Activated CD4-positive, alpha-beta T cell treated with anti-CD3 and anti-CD28 coated beads, Interleukin-2, Interleukin-4, amounts not matched to agents 100 ng/mL and 50 ng/mL, durations not matched to agents 16 hours and 8 hours (primary cell): ENCODE measurements around the gene ANKRD9.
"Not testable (repeated sequence)": the region's sequence is repeated elsewhere in the genome, so short reads cannot be mapped to it uniquely, and the experiment has no call there.

Source experiments
- DNase-seq: peaks from one replicate; pipeline ENCODE4 v3.0.0-alpha.2; 2020; ENCODE audit warnings: low spot score

The ANKRD9 gene, protein sequence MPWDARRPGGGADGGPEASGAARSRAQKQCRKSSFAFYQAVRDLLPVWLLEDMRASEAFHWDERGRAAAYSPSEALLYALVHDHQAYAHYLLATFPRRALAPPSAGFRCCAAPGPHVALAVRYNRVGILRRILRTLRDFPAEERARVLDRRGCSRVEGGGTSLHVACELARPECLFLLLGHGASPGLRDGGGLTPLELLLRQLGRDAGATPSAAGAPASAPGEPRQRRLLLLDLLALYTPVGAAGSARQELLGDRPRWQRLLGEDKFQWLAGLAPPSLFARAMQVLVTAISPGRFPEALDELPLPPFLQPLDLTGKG

DNA sequence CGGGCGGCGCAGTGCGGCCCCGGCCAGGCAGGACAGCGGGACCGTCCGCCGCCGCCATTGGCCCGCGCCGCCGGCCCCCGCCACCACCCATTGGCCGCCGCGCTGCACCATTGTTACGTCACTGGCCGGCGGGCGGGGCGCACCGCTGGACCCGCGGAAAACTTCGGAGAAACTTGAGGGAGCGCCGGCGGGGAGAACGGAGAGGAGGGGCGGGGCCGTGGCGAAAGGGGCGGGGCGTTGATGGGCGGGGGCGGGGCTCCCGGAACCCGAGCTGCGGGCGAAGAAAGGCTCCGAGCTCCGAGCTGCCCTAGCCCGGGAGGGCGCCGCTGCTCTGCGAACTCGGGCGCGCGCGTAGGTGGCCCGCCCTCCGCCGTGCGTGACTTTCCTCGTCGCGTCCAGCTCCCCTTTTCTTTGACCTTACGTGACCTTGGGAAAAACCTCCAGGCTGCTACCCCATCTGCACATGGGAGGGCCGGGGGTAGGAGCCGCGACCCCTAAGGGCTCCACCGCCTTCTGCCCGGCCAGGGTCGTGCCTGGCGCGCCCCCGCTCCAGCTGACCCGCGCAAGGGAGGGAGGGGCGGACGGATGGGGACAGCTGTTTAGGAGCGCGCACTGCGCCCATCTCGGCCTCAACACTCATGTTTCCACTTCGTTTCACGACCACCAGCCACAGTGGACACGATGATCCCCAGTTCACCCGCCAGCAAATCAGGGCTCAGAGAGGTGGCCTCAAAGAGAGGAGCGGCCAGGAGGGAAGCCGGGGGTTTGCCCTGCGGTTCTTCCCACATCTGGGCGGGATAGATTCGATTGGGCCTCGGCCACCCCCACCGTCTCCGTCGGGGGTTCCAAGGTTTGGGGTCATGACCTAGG, at the start of gene ANKRD9:
Gene ANKRD9 (minus strand): TSS at position 31 of the 870 bp plus-strand sequence. CDS start 1,887 bp downstream, outside the sequence.
- DNase-seq: peak; percentile 93

DNA sequence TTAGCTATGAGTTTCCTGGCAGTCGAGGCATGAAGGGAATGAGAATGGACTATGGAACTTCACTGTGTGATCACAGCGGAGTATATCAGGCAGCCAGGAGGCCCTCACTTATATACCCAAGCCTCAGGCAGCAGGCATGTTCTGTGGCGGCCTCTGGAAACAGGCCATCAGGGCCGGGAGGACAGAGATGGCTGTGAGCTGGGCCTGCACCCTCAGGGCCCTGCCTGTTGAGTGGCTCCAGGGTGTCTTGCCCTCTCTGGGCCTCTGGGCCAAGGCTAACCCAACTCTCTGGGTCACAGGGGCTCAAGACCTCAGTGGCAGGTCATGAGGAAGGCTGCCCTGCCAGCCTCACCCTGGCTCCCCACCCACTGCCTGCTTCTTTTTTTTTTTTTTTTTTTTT, 49.0 kb upstream of the ANKRD9 start:
- no peak for DNase-seq

DNA sequence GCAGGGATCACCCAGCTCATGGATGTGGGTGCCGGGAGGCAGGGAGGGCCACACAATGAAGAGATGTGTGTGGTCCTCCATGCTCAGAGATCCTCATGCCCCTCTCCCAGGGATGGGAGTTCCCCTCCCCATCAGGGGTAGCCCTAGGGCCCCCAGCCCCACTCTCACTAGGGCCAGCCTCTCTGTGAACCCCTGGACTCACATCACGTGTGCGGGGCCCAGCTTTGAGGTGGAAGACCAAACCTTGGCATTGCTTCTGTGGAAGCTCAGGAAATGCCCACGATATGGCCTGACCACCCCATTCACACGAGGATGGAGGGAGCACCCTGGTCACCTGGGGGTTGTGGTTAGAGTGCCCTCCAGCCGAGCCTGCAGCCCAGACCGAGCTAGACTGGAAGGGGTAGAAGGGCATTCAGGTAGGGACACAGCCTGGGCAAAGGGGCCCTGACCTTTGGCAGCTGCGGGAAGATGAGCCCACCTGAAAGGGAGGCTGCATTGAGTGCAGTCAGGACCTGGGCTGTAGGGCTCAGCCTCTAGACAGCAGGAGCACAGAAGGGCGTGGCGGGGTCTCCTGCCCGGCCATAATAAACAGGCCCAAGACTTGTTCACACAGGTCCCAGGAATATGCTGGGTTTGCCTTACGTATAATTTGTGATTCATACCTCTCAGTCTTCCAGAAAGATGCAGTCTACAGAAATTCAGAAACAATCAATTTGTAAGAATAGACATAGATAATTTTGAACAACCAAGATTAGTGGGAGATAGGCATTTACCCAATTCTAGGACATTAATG, 48.1 kb upstream of the ANKRD9 start:
- DNase-seq: no peak

GRCh38 chr14:102556098-102556677, 46.6 kb upstream of the ANKRD9 start:
- DNase-seq: no peak

GRCh38 chr14:102554821-102555819, 45.5 kb upstream of the ANKRD9 start:
- peak; percentile 38 for DNase-seq

- no peak for DNase-seq
Observed at GRCh38 chr14:102551995-102552705, 42.6 kb upstream of the ANKRD9 start.

GRCh38 chr14:102550927-102551401, 41.4 kb upstream of the ANKRD9 start:
- DNase-seq: not testable (repeated sequence)

DNA sequence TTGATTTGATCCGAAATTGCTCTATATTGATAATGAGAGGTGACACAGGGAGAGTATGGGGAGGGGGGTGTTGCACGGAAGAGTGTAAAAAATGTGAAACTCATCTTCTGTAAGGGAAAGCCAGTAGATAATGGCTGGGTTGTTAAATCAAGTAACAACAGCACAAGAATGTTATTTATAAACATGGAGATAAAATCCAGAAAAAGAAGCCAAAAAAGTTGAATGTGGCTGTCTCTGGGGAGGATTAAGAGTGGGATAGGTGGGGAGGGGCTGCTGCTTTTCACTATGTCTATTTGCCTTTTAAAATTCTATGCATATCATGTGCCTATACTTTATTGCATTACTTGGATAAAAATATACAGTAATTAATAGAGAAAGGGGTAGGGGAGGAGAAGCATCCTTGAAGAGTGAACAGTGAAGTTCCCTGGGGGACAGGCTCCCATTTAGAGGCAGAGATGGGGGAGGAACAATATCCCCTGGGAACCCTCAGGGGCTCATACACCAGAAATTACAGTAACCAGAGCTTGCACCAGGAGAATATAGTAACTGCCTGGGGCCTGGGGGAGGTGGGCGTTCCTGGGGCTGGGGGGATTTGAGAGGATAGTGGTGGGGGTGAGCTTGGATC, 39.2 kb upstream of the ANKRD9 start:
- DNase-seq: no peak

DNA sequence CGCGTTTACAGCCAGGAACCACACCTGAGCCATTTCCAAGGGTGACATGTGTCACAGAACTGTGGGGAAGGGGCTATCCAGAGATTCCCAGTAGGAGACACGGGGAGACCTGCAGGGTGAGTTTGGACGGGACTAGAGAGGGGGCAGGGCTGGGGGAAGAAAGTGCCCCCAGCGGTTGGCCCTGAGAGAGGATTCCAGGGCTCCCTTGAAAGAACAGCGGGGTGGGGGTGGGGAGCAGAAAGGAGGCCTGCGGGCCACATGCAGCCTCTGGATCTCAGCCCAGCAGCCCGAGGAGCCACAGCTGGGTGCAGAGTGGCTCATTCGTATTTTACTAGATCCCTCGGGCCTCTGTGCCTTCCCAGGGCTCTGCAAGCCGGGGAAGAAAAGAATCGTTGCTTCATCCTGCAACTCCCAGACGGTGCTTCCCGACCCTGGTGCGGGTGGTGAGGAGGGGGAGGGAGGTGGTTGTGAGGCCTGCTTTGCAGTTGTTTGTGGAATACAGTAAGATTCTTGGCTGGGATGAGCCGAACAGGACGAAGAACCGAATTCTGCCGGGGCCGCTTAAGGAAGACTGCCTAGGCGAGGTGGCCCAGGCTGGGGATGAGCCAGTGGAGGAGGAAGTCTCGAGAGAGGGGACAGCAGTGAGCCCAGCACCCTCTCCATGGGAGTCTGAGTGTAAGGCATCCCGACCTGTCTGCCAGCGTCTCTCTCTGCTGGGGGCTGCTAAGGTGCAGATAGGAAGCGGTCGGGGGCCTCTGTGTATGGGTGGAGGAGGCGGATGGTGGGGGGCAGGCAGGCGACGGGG, 36.1 kb upstream of the ANKRD9 start:
- no peak for DNase-seq

- no peak for DNase-seq
Observed at GRCh38 chr14:102544747-102545460, 35.3 kb upstream of the ANKRD9 start.

GRCh38 chr14:102544046-102544746, 34.6 kb upstream of the ANKRD9 start:
- no peak for DNase-seq

GRCh38 chr14:102541771-102542170, 32.2 kb upstream of the ANKRD9 start:
- DNase-seq: no peak

DNA sequence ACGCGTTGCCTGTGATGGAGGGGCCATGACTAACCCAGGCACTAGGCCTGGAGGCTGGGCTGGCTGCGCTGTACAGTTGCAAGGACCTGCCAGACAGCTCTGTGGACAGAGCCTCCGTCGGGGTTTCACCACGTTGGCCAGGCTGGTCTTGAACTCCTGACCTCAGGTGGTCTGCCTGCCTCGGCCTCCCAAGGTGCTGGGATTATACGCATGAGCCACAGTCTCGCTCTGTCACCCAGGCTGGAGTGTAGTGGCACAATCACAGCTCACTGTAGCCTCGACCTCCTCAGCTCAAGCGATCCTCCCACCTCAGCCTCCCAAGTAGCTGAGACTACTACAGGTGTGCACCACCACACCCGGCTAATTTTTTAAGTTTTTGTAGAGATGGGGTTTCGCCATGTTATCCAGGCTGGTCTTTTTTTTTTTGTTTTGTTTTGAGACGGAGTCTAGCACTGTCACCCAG, 31.5 kb upstream of the ANKRD9 start:
- DNase-seq: not testable (repeated sequence)

- DNase-seq: no peak
Observed at GRCh38 chr14:102540315-102541028, 30.9 kb upstream of the ANKRD9 start.

GRCh38 chr14:102539544-102540314, 30.2 kb upstream of the ANKRD9 start:
- DNase-seq: no peak
